Skeletal muscle satellite cell (primary cell): Measurements from ENCODE around the gene APEH.

Source experiments
- H3K27me3 ChIP-seq: 2 replicates; pipeline ENCODE4 v1.7.0; 2013; ENCODE audit warnings: low read length; ENCODE audit not compliant: control insufficient read depth, insufficient read depth
- H3K36me3 ChIP-seq: 2 replicates; pipeline ENCODE4 v1.7.0; 2013; ENCODE audit warnings: mild to moderate bottlenecking, control low read depth, low read length; ENCODE audit not compliant: insufficient read depth
- H3K4me1 ChIP-seq: 2 replicates; pipeline ENCODE4 v1.7.0; 2013; ENCODE audit warnings: low read length; ENCODE audit not compliant: control insufficient read depth, insufficient read depth
- H3K4me2 ChIP-seq: 2 replicates; pipeline ENCODE4 v1.7.0; 2013; ENCODE audit warnings: mild to moderate bottlenecking, low read length
- H3K4me3 ChIP-seq: 2 replicates; pipeline ENCODE4 v1.7.0; 2013; ENCODE audit warnings: low read length
- H3K9ac ChIP-seq: 2 replicates; pipeline ENCODE4 v1.7.0; 2013; ENCODE audit warnings: mild to moderate bottlenecking, low read depth, low read length, moderate library complexity
- H3K9me3 ChIP-seq: replicated peaks from 2 replicates; pipeline ENCODE4 v1.7.0; 2013; ENCODE audit warnings: mild to moderate bottlenecking, control low read depth, low read length

APEH gene

GRCh38 chr3:49638445-49638844 is 35.7 kb upstream of the APEH start:
- H3K4me1 ChIP-seq = peaks cover 7% of the 10 kb centered on the region
- no peak overlapping the region for H3K4me2 ChIP-seq
- H3K36me3 ChIP-seq = no peaks in the 10 kb centered on the region
- no peak overlapping the region for H3K4me3 ChIP-seq
- H3K9me3 ChIP-seq = no peaks in the 10 kb centered on the region
- H3K9ac ChIP-seq = no peak overlapping the region
- H3K27me3 ChIP-seq = peaks cover 32% of the 10 kb centered on the region

- peaks cover 32% of the 10 kb centered on the region for H3K27me3 ChIP-seq
- peaks cover 7% of the 10 kb centered on the region for H3K4me1 ChIP-seq
- H3K4me2 ChIP-seq = no peak overlapping the region
- no peak overlapping the region for H3K9ac ChIP-seq
- H3K36me3 ChIP-seq = no peaks in the 10 kb centered on the region
- H3K9me3 ChIP-seq = no peaks in the 10 kb centered on the region
- no peak overlapping the region for H3K4me3 ChIP-seq
Observed at GRCh38 chr3:49639551-49639950, 34.6 kb upstream of the APEH start.

- H3K4me1 ChIP-seq = peaks cover 7% of the 10 kb centered on the region
- H3K4me3 ChIP-seq = no peak overlapping the region
- no peak overlapping the region for H3K4me2 ChIP-seq
- H3K9ac ChIP-seq = no peak overlapping the region
- peaks cover 32% of the 10 kb centered on the region for H3K27me3 ChIP-seq
- H3K36me3 ChIP-seq = no peaks in the 10 kb centered on the region
- no peaks in the 10 kb centered on the region for H3K9me3 ChIP-seq
Observed at GRCh38 chr3:49641292-49641691, 32.9 kb upstream of the APEH start.

- no peak overlapping the region for H3K4me3 ChIP-seq
- H3K9ac ChIP-seq = no peak overlapping the region
- no peak overlapping the region for H3K4me2 ChIP-seq
- no peaks in the 10 kb centered on the region for H3K9me3 ChIP-seq
- H3K36me3 ChIP-seq = no peaks in the 10 kb centered on the region
- peaks cover 7% of the 10 kb centered on the region for H3K4me1 ChIP-seq
- H3K27me3 ChIP-seq = peaks cover 31% of the 10 kb centered on the region
Observed at GRCh38 chr3:49641921-49642707, 32.0 kb upstream of the APEH start.

- Histone ChIP-seq H3K9ac (no peak overlapping the region), H3K9me3 (no peaks in the 10 kb centered on the region), H3K27me3 (peaks cover 30% of the 10 kb centered on the region), H3K4me3 (no peak overlapping the region), H3K4me2 (no peak overlapping the region), H3K36me3 (no peaks in the 10 kb centered on the region), H3K4me1 (peaks cover 7% of the 10 kb centered on the region)
Observed at GRCh38 chr3:49642708-49643145, 31.4 kb upstream of the APEH start.

GRCh38 chr3:49644684-49645083 is 29.5 kb upstream of the APEH start:
- H3K9me3 ChIP-seq = no peaks in the 10 kb centered on the region
- H3K4me3 ChIP-seq = no peak overlapping the region
- peaks cover 26% of the 10 kb centered on the region for H3K27me3 ChIP-seq
- no peak overlapping the region for H3K9ac ChIP-seq
- H3K36me3 ChIP-seq = no peaks in the 10 kb centered on the region
- H3K4me2 ChIP-seq = no peak overlapping the region
- no peaks in the 10 kb centered on the region for H3K4me1 ChIP-seq

- Histone ChIP-seq H3K9ac (no peak overlapping the region), H3K4me2 (no peak overlapping the region), H3K4me1 (no peaks in the 10 kb centered on the region), H3K36me3 (no peaks in the 10 kb centered on the region), H3K9me3 (no peaks in the 10 kb centered on the region), H3K4me3 (no peak overlapping the region), H3K27me3 (peaks cover 25% of the 10 kb centered on the region)
Observed at GRCh38 chr3:49646236-49646635, 27.9 kb upstream of the APEH start.

GRCh38 chr3:49647741-49648140 is 26.4 kb upstream of the APEH start:
- Histone ChIP-seq H3K27me3 (peaks cover 23% of the 10 kb centered on the region), H3K36me3 (no peaks in the 10 kb centered on the region), H3K4me2 (no peak overlapping the region), H3K4me1 (no peaks in the 10 kb centered on the region), H3K9ac (no peak overlapping the region), H3K4me3 (no peak overlapping the region), H3K9me3 (no peaks in the 10 kb centered on the region)

- Histone ChIP-seq H3K27me3 (peaks cover 26% of the 10 kb centered on the region), H3K4me3 (no peak overlapping the region), H3K4me1 (no peaks in the 10 kb centered on the region), H3K4me2 (no peak overlapping the region), H3K9me3 (no peaks in the 10 kb centered on the region), H3K9ac (no peak overlapping the region), H3K36me3 (no peaks in the 10 kb centered on the region)
Observed at GRCh38 chr3:49648354-49649019, 25.7 kb upstream of the APEH start.

GRCh38 chr3:49649576-49649975 is 24.6 kb upstream of the APEH start:
- H3K9ac ChIP-seq = no peak overlapping the region
- H3K27me3 ChIP-seq = peaks cover 29% of the 10 kb centered on the region
- no peaks in the 10 kb centered on the region for H3K9me3 ChIP-seq
- no peaks in the 10 kb centered on the region for H3K4me1 ChIP-seq
- no peak overlapping the region for H3K4me2 ChIP-seq
- no peaks in the 10 kb centered on the region for H3K36me3 ChIP-seq
- no peak overlapping the region for H3K4me3 ChIP-seq

- Histone ChIP-seq H3K9me3 (no peaks in the 10 kb centered on the region), H3K36me3 (no peaks in the 10 kb centered on the region), H3K27me3 (peaks cover 29% of the 10 kb centered on the region), H3K9ac (no peak overlapping the region), H3K4me1 (no peaks in the 10 kb centered on the region), H3K4me2 (no peak overlapping the region), H3K4me3 (no peak overlapping the region)
Observed at GRCh38 chr3:49650177-49650576, 24.0 kb upstream of the APEH start.

GRCh38 chr3:49650637-49651036 is 23.5 kb upstream of the APEH start:
- no peak overlapping the region for H3K4me2 ChIP-seq
- no peak overlapping the region for H3K4me3 ChIP-seq
- no peaks in the 10 kb centered on the region for H3K9me3 ChIP-seq
- no peak overlapping the region for H3K9ac ChIP-seq
- H3K27me3 ChIP-seq = peaks cover 24% of the 10 kb centered on the region
- no peaks in the 10 kb centered on the region for H3K36me3 ChIP-seq
- H3K4me1 ChIP-seq = no peaks in the 10 kb centered on the region
